ENCODE results near the gene OTUB2.

The OTUB2 gene

GRCh38 chr14:94026173-94026888 lies at the start of gene OTUB2:
OTUB2 (plus strand) TSS chr14:94026340; CDS start chr14:94026538, 198 bp downstream.
- DNase-seq (ENCODE audit: extremely low spot score), result peak; percentile 100
- ChIA-PET CTCF (interaction anchor here (0.8 to 16.5 kb wide), 17 partner anchors 9 to 819 kb away, joined by 3 to 151 read pairs (median 4); partner anchors contain the start of genes GON7, IFI27L2 and UBR7), POLR2A (interaction anchor here (0.7 kb wide), 1 partner anchor 177 kb away, joined by 3 read pairs; no protein-coding TSS in a partner anchor)
- TF ChIP-seq CTCF (IDR thresholded peaks at IDR 0.05; ENCODE audit: control extremely low read depth, extremely low read depth, low read depth, missing control alignments), result no peak

- ChIA-PET POLR2A (interaction anchor here (0.9 to 1.4 kb wide), 2 partner anchors 9 to 11 kb away, joined by 3 read pairs; no protein-coding TSS in a partner anchor), CTCF (interaction anchor here (1.3 to 17.2 kb wide), 8 partner anchors 7 to 37 kb away, joined by 3 to 212 read pairs (median 33); partner anchors contain the start of gene CCDC197)
- DNase-seq (ENCODE audit: extremely low spot score), result no peak
- TF ChIP-seq CTCF (IDR thresholded peaks at IDR 0.05; ENCODE audit: control extremely low read depth, extremely low read depth, low read depth, missing control alignments), result no peak
Observed at GRCh38 chr14:93976477-93977057, 49.6 kb upstream of the OTUB2 start, which contains the start of gene ASB2. ASB2 (minus strand) TSS chr14:93976570; CDS start chr14:93964539, 12,031 bp downstream.

GRCh38 chr14:93977171-93977570 lies 49.0 kb upstream of the OTUB2 start:
- DNase-seq (ENCODE audit: extremely low spot score), result no peak
- ChIA-PET POLR2A (interaction anchor here (0.9 to 2.8 kb wide), 2 partner anchors 11 to 18 kb away, joined by 3 to 18 read pairs; no protein-coding TSS in a partner anchor), CTCF (interaction anchor here (1.2 to 17.2 kb wide), 9 partner anchors 7 to 38 kb away, joined by 5 to 212 read pairs (median 13); partner anchors contain the start of gene CCDC197)
- no peak for TF ChIP-seq CTCF (IDR thresholded peaks at IDR 0.05; ENCODE audit: control extremely low read depth, extremely low read depth, low read depth, missing control alignments)

- CTCF ChIA-PET, result interaction anchor here (0.8 to 17.2 kb wide), 14 partner anchors 6 to 59 kb away, joined by 3 to 212 read pairs (median 5); partner anchors contain the start of gene CCDC197
- DNase-seq (ENCODE audit: extremely low spot score), result peak; percentile 59
- TF ChIP-seq CTCF (IDR thresholded peaks at IDR 0.05; ENCODE audit: control extremely low read depth, extremely low read depth, low read depth, missing control alignments), result no peak
- POLR2A ChIA-PET, result interaction anchor here (1.0 to 2.8 kb wide), 4 partner anchors 12 to 22 kb away, joined by 3 to 18 read pairs (median 5); no protein-coding TSS in a partner anchor
Observed at GRCh38 chr14:93977790-93978581, 48.2 kb upstream of the OTUB2 start.

GRCh38 chr14:93978735-93979134 lies 47.4 kb upstream of the OTUB2 start:
- TF ChIP-seq CTCF (IDR thresholded peaks at IDR 0.05; ENCODE audit: control extremely low read depth, extremely low read depth, low read depth, missing control alignments), result no peak
- DNase-seq (ENCODE audit: extremely low spot score), result no peak
- ChIA-PET CTCF (interaction anchor here (0.8 to 17.2 kb wide), 11 partner anchors 9 to 58 kb away, joined by 3 to 212 read pairs (median 5); partner anchors contain the start of gene CCDC197), POLR2A (interaction anchor here (0.5 to 2.8 kb wide), 5 partner anchors 12 to 23 kb away, joined by 3 to 18 read pairs (median 3); no protein-coding TSS in a partner anchor)
